ENCODE data around the gene CHML.

CHML gene

GRCh38 chr1:241617426-241617825, 22.7 kb downstream of the CHML start:
- no peak for TF ChIP-seq Cebpa-rat (IDR thresholded peaks at IDR 0.05)
- Histone ChIP-seq H3K27ac (no peak overlapping the region), H4K20me1 (no peaks in the 10 kb centered on the region), H3K4me2 (no peak overlapping the region), H3K36me3 (peaks cover 2 to 29% (median 10%) of the 10 kb centered on the region in 11 experiments; a peak in 12 of 22 replicates), H3K9ac (no peak overlapping the region), H3K9me3 (replicated peaks in 1 of 11) (no peaks in the 10 kb centered on the region), H3K4me1 (peaks cover 0 to 12% (median 7%) of the 10 kb centered on the region in 10 experiments; a peak in 15 of 20 replicates), H3K27me3 (no peaks in the 10 kb centered on the region), H3K4me3 (no peak overlapping the region)

- no peak for TF ChIP-seq Cebpa-rat (IDR thresholded peaks at IDR 0.05)
- H4K20me1 ChIP-seq, result no peaks in the 10 kb centered on the region; a peak in 1 of 22 replicates
Observed at GRCh38 chr1:241615043-241615974, 24.9 kb downstream of the CHML start.

GRCh38 chr1:241614572-241614971, 25.6 kb downstream of the CHML start:
- Histone ChIP-seq H3K4me2 (no peak overlapping the region), H3K9me3 (replicated peaks in 1 of 11) (no peaks in the 10 kb centered on the region), H3K27me3 (no peaks in the 10 kb centered on the region), H3K27ac (no peak overlapping the region), H3K9ac (no peak overlapping the region), H4K20me1 (peaks cover 0 to 1% (median 0%) of the 10 kb centered on the region in 11 experiments; a peak in 1 of 22 replicates), H3K4me1 (peaks cover 0 to 30% (median 21%) of the 10 kb centered on the region in 10 experiments; a peak in 16 of 20 replicates), H3K4me3 (no peak overlapping the region), H3K36me3 (peaks cover 0 to 31% (median 4%) of the 10 kb centered on the region in 11 experiments; a peak in 10 of 22 replicates)
- no peak for TF ChIP-seq Cebpa-rat (IDR thresholded peaks at IDR 0.05)

More at GRCh38 chr1:241615043-241615974, 24.9 kb downstream of the CHML start:
- Histone ChIP-seq H3K9ac (no peak overlapping the region), H3K4me1 (peaks cover 0 to 30% (median 21%) of the 10 kb centered on the region in 10 experiments; a peak in 16 of 20 replicates), H3K4me2 (no peak overlapping the region), H3K9me3 (replicated peaks in 1 of 11) (no peaks in the 10 kb centered on the region), H3K27me3 (no peaks in the 10 kb centered on the region), H3K36me3 (peaks cover 0 to 28% (median 4%) of the 10 kb centered on the region in 11 experiments; a peak in 10 of 22 replicates), H3K4me3 (no peak overlapping the region), H3K27ac (no peak overlapping the region)

GRCh38 chr1:241614144-241614543, 26.0 kb downstream of the CHML start:
- Histone ChIP-seq H3K9me3 (replicated peaks in 1 of 11) (no peaks in the 10 kb centered on the region), H3K4me3 (no peak overlapping the region), H3K27me3 (no peaks in the 10 kb centered on the region), H4K20me1 (peaks cover 0 to 5% (median 0%) of the 10 kb centered on the region in 11 experiments; a peak in 1 of 22 replicates), H3K4me1 (peaks cover 0 to 30% (median 21%) of the 10 kb centered on the region in 10 experiments; a peak in 16 of 20 replicates), H3K36me3 (peaks cover 0 to 31% (median 4%) of the 10 kb centered on the region in 11 experiments; a peak in 9 of 22 replicates), H3K9ac (no peak overlapping the region), H3K27ac (no peak overlapping the region), H3K4me2 (no peak overlapping the region)
- TF ChIP-seq Cebpa-rat (IDR thresholded peaks at IDR 0.05), result no peak

GRCh38 chr1:241612533-241613477, 27.4 kb downstream of the CHML start:
- no peak for TF ChIP-seq Cebpa-rat (IDR thresholded peaks at IDR 0.05)

DNA sequence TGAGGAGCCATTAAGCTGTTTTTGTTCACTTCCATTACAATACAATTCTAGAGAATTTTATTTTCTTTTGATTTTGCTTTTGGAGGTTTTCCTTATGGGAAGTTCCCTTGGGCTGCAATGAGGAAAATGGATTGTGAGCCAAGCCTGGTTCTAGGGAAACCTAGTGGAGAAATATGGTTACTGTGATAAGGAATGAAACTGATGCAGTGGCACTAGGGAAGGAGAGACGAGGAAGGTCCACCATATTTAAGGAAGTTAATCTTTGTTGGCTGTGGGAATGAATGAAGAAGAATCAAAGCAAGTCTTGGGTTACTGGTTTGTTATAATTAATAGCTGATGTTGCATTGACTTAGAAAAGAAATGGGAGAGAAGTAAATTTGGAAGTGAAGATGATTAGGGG, 28.4 kb downstream of the CHML start:
- H3K4me2 ChIP-seq, result peak overlapping the region in 6 of 11 experiments; percentile 47 to 67 (median 58); a peak in 11 of 22 replicates
- H3K9me3 ChIP-seq (replicated peaks in 1 of 11), result no peaks in the 10 kb centered on the region
- no peak overlapping the region for H3K4me3 ChIP-seq
- no peaks in the 10 kb centered on the region for H3K27me3 ChIP-seq
- H3K36me3 ChIP-seq, result peaks cover 0 to 20% (median 0%) of the 10 kb centered on the region in 11 experiments; a peak in 7 of 22 replicates
- H3K27ac ChIP-seq, result peak overlapping the region in 3 of 11 experiments; percentile 10 to 55 (median 53); a peak in 6 of 22 replicates
- no peak for TF ChIP-seq Cebpa-rat (IDR thresholded peaks at IDR 0.05)
- H3K9ac ChIP-seq, result no peak overlapping the region
- H3K4me1 ChIP-seq, result peaks cover 0 to 40% (median 24%) of the 10 kb centered on the region in 10 experiments; a peak in 17 of 20 replicates
- peaks cover 0 to 11% (median 0%) of the 10 kb centered on the region in 11 experiments; a peak in 1 of 22 replicates for H4K20me1 ChIP-seq

More at GRCh38 chr1:241612533-241613477, 27.4 kb downstream of the CHML start:
- H3K27ac ChIP-seq, result peak overlapping the region in 6 of 11 experiments; percentile 10 to 55 (median 38); a peak in 8 of 22 replicates
- no peaks in the 10 kb centered on the region for H3K27me3 ChIP-seq
- no peak overlapping the region for H3K4me3 ChIP-seq
- H3K9ac ChIP-seq, result no peak overlapping the region
- peak overlapping the region in 9 of 11 experiments; percentile 14 to 67 (median 51); a peak in 17 of 22 replicates for H3K4me2 ChIP-seq
- peaks cover 0 to 21% (median 0%) of the 10 kb centered on the region in 11 experiments; a peak in 7 of 22 replicates for H3K36me3 ChIP-seq
- H3K4me1 ChIP-seq, result peaks cover 0 to 40% (median 21%) of the 10 kb centered on the region in 10 experiments; a peak in 16 of 20 replicates
- no peaks in the 10 kb centered on the region for H3K9me3 ChIP-seq (replicated peaks in 1 of 11)
- peaks cover 0 to 11% (median 0%) of the 10 kb centered on the region in 11 experiments; a peak in 1 of 22 replicates for H4K20me1 ChIP-seq

DNA sequence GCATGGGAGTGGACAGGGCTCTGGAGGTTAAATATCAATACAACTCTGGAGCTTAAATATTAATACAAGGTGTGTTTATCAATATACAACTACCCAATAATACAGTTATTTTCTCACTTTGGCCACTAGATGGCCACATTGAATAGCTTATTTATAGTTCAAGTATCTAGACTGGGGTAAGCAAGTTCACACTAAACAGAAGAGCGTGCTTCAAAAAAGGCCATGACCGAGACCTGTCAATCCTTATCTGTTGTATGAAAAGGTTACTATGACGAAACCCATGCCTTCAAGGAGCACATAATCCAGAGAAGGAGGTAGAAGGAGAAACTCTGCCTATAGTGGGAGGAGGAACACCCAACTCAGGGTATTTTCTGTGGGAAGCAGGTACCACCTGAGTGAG, 29.1 kb downstream of the CHML start:
- H4K20me1 ChIP-seq, result peaks cover 0 to 11% (median 0%) of the 10 kb centered on the region in 11 experiments; a peak in 1 of 22 replicates
- H3K9me3 ChIP-seq (replicated peaks in 1 of 11), result no peaks in the 10 kb centered on the region

More for the DNA sequence above, 29.1 kb downstream of the CHML start:
- peaks cover 0 to 18% (median 0%) of the 10 kb centered on the region in 11 experiments; a peak in 8 of 22 replicates for H3K36me3 ChIP-seq
- H3K9ac ChIP-seq, result no peak overlapping the region
- peaks cover 0 to 40% (median 24%) of the 10 kb centered on the region in 10 experiments; a peak in 17 of 20 replicates for H3K4me1 ChIP-seq
- TF ChIP-seq Cebpa-rat (IDR thresholded peaks at IDR 0.05), result no peak
- H3K4me2 ChIP-seq, result peak overlapping the region in 6 of 11 experiments; percentile 6 to 67 (median 58); a peak in 8 of 22 replicates
- no peak overlapping the region for H3K4me3 ChIP-seq
- peak overlapping the region in 1 of 11 experiments; percentile 53; a peak in 3 of 22 replicates for H3K27ac ChIP-seq
- no peaks in the 10 kb centered on the region for H3K27me3 ChIP-seq

All from BLaER1 treated with 17β-estradiol and CSF1 and Interleukin-3, amounts not matched to agents 10 nM and 100 nM (cell line).